ENCODE data around the gene OR51B2.
"Not testable (repeated sequence)": the region's sequence is repeated elsewhere in the genome, so short reads cannot be mapped to it uniquely, and the experiment has no call there.

OR51B2 gene

DNA sequence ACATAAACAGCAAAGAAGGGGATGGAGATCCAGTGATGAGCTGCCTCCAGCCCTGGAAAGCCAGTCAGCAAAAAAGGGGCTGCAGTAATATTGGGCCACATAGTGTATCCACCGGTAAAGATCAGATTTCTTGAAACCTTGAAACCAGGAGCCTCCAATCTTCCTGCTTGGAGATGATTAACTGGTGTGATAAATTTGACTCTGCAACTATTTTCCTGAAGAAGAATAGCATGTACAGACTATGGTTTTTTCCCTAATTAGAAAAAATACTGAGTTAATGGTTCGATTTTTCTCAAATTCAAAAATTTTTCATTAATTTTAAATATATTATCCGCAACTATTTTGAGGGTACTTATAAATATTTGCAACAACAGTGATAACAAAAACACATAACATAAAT lies at the start of gene OR51B2:
OR51B2 (minus strand) TSS at position 101 of the 400 bp plus-strand sequence; CDS start at position 101, 0 bp downstream.
- no peak within 1 kb of the TSS for H3K4me3 ChIP-seq (ENCODE audit: low read depth, low read length)
- TF ChIP-seq, protein P1, sequence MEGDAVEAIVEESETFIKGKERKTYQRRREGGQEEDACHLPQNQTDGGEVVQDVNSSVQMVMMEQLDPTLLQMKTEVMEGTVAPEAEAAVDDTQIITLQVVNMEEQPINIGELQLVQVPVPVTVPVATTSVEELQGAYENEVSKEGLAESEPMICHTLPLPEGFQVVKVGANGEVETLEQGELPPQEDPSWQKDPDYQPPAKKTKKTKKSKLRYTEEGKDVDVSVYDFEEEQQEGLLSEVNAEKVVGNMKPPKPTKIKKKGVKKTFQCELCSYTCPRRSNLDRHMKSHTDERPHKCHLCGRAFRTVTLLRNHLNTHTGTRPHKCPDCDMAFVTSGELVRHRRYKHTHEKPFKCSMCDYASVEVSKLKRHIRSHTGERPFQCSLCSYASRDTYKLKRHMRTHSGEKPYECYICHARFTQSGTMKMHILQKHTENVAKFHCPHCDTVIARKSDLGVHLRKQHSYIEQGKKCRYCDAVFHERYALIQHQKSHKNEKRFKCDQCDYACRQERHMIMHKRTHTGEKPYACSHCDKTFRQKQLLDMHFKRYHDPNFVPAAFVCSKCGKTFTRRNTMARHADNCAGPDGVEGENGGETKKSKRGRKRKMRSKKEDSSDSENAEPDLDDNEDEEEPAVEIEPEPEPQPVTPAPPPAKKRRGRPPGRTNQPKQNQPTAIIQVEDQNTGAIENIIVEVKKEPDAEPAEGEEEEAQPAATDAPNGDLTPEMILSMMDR (IDR thresholded peaks at IDR 0.05; ENCODE audit: borderline replicate concordance, insufficient read depth, low read depth, low read length) = no peak

GRCh38 chr11:5369789-5370188 lies 45.7 kb upstream of the OR51B2 start:
- no peak overlapping the region for H3K4me3 ChIP-seq (ENCODE audit: low read depth, low read length)
- TF ChIP-seq, protein P1 (IDR thresholded peaks at IDR 0.05; ENCODE audit: borderline replicate concordance, insufficient read depth, low read depth, low read length) = no peak

GRCh38 chr11:5368502-5369043 lies 44.5 kb upstream of the OR51B2 start:
- H3K4me3 ChIP-seq (ENCODE audit: low read depth, low read length) = no peak overlapping the region
- TF ChIP-seq, protein P1 (IDR thresholded peaks at IDR 0.05; ENCODE audit: borderline replicate concordance, insufficient read depth, low read depth, low read length) = no peak

DNA sequence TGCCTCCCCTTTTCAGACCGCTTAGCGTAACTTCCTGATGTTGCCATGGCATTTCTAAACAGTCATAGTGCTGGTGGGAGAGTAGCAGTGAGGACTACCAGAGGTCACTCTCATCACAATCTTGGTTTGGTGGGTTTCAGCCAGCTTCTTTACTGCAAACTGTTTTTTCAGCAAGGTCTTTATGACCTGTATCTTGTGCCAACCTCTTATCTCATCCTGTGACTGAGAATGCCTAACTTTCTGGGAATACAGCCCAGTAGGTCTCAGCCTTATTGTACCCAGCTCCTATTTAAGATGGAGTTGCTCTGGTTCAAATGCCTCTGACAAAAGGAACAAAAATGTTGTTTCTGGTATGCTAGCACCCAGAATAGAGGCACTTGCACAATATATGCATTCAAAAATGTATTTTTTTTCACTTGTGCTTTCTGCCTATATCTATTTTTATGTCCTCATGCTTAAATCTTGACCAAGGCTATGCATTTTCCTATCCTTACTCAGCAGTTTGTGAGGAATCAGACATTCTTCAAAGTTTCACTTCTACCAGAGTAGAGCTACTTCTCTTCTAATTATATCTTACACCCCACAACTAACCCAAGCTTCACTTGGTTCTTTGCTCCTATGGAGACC lies 43.5 kb upstream of the OR51B2 start:
- TF ChIP-seq, protein P1 (IDR thresholded peaks at IDR 0.05; ENCODE audit: borderline replicate concordance, insufficient read depth, low read depth, low read length) = no peak
- no peak overlapping the region for H3K4me3 ChIP-seq (ENCODE audit: low read depth, low read length)

- H3K4me3 ChIP-seq (ENCODE audit: low read depth, low read length) = no peak overlapping the region
- TF ChIP-seq, protein P1 (IDR thresholded peaks at IDR 0.05; ENCODE audit: borderline replicate concordance, insufficient read depth, low read depth, low read length) = no peak
Measured at GRCh38 chr11:5366856-5367255, 42.8 kb upstream of the OR51B2 start.

DNA sequence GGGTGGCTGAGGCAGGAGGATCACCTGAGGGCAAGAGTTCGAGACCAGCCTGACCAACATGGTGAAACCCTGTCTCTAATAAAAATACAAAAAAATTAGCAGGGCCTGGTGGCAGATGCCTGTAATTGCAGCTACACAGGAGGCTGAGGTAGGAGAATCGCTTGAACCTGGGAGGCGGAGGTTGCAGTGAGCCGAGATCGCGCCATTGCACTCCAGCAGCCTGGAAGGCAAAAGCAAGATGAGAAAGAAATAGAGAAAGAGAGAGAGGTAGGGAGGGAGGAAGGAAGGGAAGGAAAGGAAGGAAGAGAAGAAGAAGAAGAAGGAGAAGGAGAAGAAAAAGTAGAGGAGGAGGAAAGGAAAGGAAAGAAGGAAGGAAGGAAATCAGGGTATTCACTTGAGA lies 42.3 kb upstream of the OR51B2 start:
- H3K4me3 ChIP-seq (ENCODE audit: low read depth, low read length) = not testable (repeated sequence)

GRCh38 chr11:5364214-5364613 lies 40.1 kb upstream of the OR51B2 start:
- TF ChIP-seq, protein P1 (IDR thresholded peaks at IDR 0.05; ENCODE audit: borderline replicate concordance, insufficient read depth, low read depth, low read length) = no peak
- no peak overlapping the region for H3K4me3 ChIP-seq (ENCODE audit: low read depth, low read length)
